HepG2 (cell line): ENCODE measurements around the gene PRKCZ. TPM values are rescaled to one million over a fixed set of nuclear protein-coding genes. Genes with fewer than 3 reads are reported as not detected.

Experiments
- ADNP ChIP-seq: sonication (generic); formaldehyde crosslinking; IDR thresholded peaks from 2 replicates; pipeline ENCODE4 v1.4.0; 2020; ENCODE audit warnings: missing genetic modification reagents
- FOXA1 ChIP-seq, 2 experiments: fragments of 450-650 bp in 1 of 2; sonication (generic) in 1 of 2; formaldehyde crosslinking in 1 of 2; IDR thresholded peaks; 2 replicates each; pipeline versions ENCODE4 v1.4.0 to v1.6.1; 2016 to 2020; ENCODE audit warnings: missing genetic modification reagents in 1 of 2
- FOXO1 ChIP-seq: sonication (generic); formaldehyde crosslinking; IDR thresholded peaks from 2 replicates; pipeline ENCODE4 v1.4.0; 2020; ENCODE audit warnings: missing genetic modification reagents
- ISL2 ChIP-seq: sonication (generic); formaldehyde crosslinking; IDR thresholded peaks from 2 replicates; pipeline ENCODE4 v1.5.0; 2020; ENCODE audit warnings: missing genetic modification reagents
- KDM3A ChIP-seq: IDR thresholded peaks from 2 replicates; pipeline ENCODE4 v1.6.1; 2018; ENCODE audit warnings: low read depth, missing compliant biosample characterization
- REXO4 ChIP-seq: sonication (generic); formaldehyde crosslinking; IDR thresholded peaks from 2 replicates; pipeline ENCODE4 v1.8.0; 2022; ENCODE audit warnings: missing genetic modification reagents, mild to moderate bottlenecking, borderline replicate concordance
- RORA ChIP-seq: sonication (generic); formaldehyde crosslinking; IDR thresholded peaks from 2 replicates; pipeline ENCODE4 v1.5.0; 2020; ENCODE audit warnings: mild to moderate bottlenecking, missing genetic modification reagents, moderate library complexity
- WIZ ChIP-seq: sonication (generic); formaldehyde crosslinking; IDR thresholded peaks from 2 replicates; pipeline ENCODE4 v1.5.1; 2020; ENCODE audit warnings: mild to moderate bottlenecking, missing genetic modification reagents
- YEATS2 ChIP-seq: sonication (generic); formaldehyde crosslinking; IDR thresholded peaks from 2 replicates; pipeline ENCODE4 v1.4.0; 2020; ENCODE audit warnings: missing genetic modification reagents, borderline replicate concordance
- ZNF143 ChIP-seq: sonication (generic); formaldehyde crosslinking; IDR thresholded peaks from 2 replicates; pipeline ENCODE4 v1.4.0; 2020; ENCODE audit warnings: missing genetic modification reagents
- ZNF232 ChIP-seq: sonication (generic); formaldehyde crosslinking; IDR thresholded peaks from 2 replicates; pipeline ENCODE4 v1.4.0; 2020; ENCODE audit warnings: missing genetic modification reagents, borderline replicate concordance
- ZNF326 ChIP-seq: sonication (generic); formaldehyde crosslinking; IDR thresholded peaks from 2 replicates; pipeline ENCODE4 v1.4.0; 2020; ENCODE audit warnings: missing genetic modification reagents, borderline replicate concordance
- ZNF660 ChIP-seq: sonication (generic); formaldehyde crosslinking; IDR thresholded peaks from 2 replicates; pipeline ENCODE4 v1.5.1; 2020; ENCODE audit warnings: mild to moderate bottlenecking, low read depth, missing genetic modification reagents, borderline replicate concordance
- ZNF841 ChIP-seq: sonication (generic); formaldehyde crosslinking; IDR thresholded peaks from 2 replicates; pipeline ENCODE4 v1.8.1; 2023; ENCODE audit warnings: missing genetic modification reagents, borderline replicate concordance
- polyA plus RNA-seq, 8 experiments: library from polyadenylated mRNA; depleted of rRNA in 3 of 8; stranded (reverse) in 7 of 8; unstranded in 1 of 8; fragments of >200 nt; fragmentation: Illumina TruSeq in 4 of 8; extraction: Trizol in 4 of 8; gene quantifications; 2 replicates each; pipeline versions ENCODE4 v1.2.1 to v1.2.3, GENCODE V29; 2011 to 2016; ENCODE audit warnings: low read depth in 4 of 8, missing spikeins in 1 of 8, mixed read lengths in 1 of 8; ENCODE audit not compliant: insufficient read depth in 1 of 8
- total RNA-seq, 5 experiments: library from RNA; depleted of rRNA; stranded (reverse); fragments of >200 nt; fragmentation: Illumina TruSeq; extraction: Trizol; gene quantifications; 2 replicates each; pipeline ENCODE4 v1.2.3, GENCODE V29; 2016; ENCODE audit warnings: low read depth in 1 of 5
- TF ChIP-seq, protein P1 (sequence below): sonication (generic); formaldehyde crosslinking; IDR thresholded peaks from 2 replicates; pipeline ENCODE4 v1.5.0; 2020; ENCODE audit warnings: missing genetic modification reagents
- TF ChIP-seq, protein P2 (sequence below): sonication (generic); formaldehyde crosslinking; IDR thresholded peaks from 2 replicates; pipeline ENCODE4 v1.4.0; 2020; ENCODE audit warnings: mild to moderate bottlenecking, missing genetic modification reagents
- TF ChIP-seq, protein P3 (sequence below): sonication (generic); formaldehyde crosslinking; IDR thresholded peaks from 2 replicates; pipeline ENCODE4 v1.4.0; 2020; ENCODE audit warnings: missing genetic modification reagents, borderline replicate concordance
- TF ChIP-seq, protein P4 (sequence below): sonication (generic); formaldehyde crosslinking; IDR thresholded peaks from 2 replicates; pipeline ENCODE4 v1.5.0; 2020; ENCODE audit warnings: missing genetic modification reagents, mild to moderate bottlenecking, borderline replicate concordance
- TF ChIP-seq, protein P5 (sequence below): sonication (generic); formaldehyde crosslinking; IDR thresholded peaks from 2 replicates; pipeline ENCODE4 v1.9.0; 2021; ENCODE audit warnings: missing genetic modification reagents, mild to moderate bottlenecking, borderline replicate concordance
- TF ChIP-seq, protein P6 (sequence below): sonication (generic); formaldehyde crosslinking; IDR thresholded peaks from 2 replicates; pipeline ENCODE4 v1.4.0; 2020; ENCODE audit warnings: mild to moderate bottlenecking, missing genetic modification reagents

The PRKCZ gene
- total and polyA plus RNA-seq, 2 of the 13 experiments (the other 11 are each of a cell fraction or from before 2014, with no cell fraction given): 34.7 to 85.2 TPM

DNA sequence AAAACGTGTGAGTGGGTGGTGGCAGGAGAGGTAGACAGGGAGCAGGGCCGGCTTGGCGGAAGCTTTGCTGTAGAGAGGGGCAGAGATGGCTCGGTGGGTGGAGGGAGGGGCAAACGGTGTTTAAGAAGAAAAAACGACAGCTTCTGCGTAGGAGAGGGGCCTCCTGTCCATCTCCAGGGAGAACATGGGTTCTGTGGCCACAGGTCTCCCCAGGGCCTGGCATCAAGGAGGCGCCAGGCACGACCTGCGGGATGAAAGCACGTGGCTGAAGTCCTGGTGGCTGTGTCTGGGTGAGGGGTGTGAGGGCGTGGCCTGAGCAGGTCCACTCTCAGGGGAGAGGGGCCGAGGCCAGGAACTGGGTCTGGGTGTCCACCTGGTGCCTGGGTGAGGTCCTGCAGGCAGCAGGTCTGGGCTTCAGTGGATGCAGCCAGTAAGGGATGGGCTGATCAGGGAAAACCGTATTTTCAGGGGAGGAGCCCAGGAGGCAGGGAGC, 940 bp upstream of the PRKCZ start (continued):
- TF ChIP-seq, protein P1, sequence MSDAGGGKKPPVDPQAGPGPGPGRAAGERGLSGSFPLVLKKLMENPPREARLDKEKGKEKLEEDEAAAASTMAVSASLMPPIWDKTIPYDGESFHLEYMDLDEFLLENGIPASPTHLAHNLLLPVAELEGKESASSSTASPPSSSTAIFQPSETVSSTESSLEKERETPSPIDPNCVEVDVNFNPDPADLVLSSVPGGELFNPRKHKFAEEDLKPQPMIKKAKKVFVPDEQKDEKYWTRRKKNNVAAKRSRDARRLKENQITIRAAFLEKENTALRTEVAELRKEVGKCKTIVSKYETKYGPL (CRISPR knock-in tag): no peak
- TF ChIP-seq YEATS2 (CRISPR knock-in tag): no peak
- TF ChIP-seq FOXA1 (IDR thresholded peaks at IDR 0.05): no peak
- TF ChIP-seq FOXA1 (CRISPR knock-in tag; IDR thresholded peaks at IDR 0.05): no peak
- TF ChIP-seq REXO4 (CRISPR knock-in tag): 0 out of 2 replicates have a peak, but pooled peaks have one; percentile 6
- no peak for TF ChIP-seq ADNP
- TF ChIP-seq ZNF841 (CRISPR knock-in tag): no peak
- TF ChIP-seq, protein P2, sequence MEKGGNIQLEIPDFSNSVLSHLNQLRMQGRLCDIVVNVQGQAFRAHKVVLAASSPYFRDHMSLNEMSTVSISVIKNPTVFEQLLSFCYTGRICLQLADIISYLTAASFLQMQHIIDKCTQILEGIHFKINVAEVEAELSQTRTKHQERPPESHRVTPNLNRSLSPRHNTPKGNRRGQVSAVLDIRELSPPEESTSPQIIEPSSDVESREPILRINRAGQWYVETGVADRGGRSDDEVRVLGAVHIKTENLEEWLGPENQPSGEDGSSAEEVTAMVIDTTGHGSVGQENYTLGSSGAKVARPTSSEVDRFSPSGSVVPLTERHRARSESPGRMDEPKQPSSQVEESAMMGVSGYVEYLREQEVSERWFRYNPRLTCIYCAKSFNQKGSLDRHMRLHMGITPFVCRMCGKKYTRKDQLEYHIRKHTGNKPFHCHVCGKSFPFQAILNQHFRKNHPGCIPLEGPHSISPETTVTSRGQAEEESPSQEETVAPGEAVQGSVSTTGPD: no peak
- 0 out of 2 replicates have a peak, but pooled peaks have one; percentile 35 for TF ChIP-seq FOXO1 (CRISPR knock-in tag)
- no peak for TF ChIP-seq ZNF232
- TF ChIP-seq, protein P3, sequence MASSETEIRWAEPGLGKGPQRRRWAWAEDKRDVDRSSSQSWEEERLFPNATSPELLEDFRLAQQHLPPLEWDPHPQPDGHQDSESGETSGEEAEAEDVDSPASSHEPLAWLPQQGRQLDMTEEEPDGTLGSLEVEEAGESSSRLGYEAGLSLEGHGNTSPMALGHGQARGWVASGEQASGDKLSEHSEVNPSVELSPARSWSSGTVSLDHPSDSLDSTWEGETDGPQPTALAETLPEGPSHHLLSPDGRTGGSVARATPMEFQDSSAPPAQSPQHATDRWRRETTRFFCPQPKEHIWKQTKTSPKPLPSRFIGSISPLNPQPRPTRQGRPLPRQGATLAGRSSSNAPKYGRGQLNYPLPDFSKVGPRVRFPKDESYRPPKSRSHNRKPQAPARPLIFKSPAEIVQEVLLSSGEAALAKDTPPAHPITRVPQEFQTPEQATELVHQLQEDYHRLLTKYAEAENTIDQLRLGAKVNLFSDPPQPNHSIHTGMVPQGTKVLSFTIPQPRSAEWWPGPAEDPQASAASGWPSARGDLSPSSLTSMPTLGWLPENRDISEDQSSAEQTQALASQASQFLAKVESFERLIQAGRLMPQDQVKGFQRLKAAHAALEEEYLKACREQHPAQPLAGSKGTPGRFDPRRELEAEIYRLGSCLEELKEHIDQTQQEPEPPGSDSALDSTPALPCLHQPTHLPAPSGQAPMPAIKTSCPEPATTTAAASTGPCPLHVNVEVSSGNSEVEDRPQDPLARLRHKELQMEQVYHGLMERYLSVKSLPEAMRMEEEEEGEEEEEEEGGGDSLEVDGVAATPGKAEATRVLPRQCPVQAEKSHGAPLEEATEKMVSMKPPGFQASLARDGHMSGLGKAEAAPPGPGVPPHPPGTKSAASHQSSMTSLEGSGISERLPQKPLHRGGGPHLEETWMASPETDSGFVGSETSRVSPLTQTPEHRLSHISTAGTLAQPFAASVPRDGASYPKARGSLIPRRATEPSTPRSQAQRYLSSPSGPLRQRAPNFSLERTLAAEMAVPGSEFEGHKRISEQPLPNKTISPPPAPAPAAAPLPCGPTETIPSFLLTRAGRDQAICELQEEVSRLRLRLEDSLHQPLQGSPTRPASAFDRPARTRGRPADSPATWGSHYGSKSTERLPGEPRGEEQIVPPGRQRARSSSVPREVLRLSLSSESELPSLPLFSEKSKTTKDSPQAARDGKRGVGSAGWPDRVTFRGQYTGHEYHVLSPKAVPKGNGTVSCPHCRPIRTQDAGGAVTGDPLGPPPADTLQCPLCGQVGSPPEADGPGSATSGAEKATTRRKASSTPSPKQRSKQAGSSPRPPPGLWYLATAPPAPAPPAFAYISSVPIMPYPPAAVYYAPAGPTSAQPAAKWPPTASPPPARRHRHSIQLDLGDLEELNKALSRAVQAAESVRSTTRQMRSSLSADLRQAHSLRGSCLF (CRISPR knock-in tag): no peak
- no peak for TF ChIP-seq ZNF143 (CRISPR knock-in tag)
- TF ChIP-seq, protein P4, sequence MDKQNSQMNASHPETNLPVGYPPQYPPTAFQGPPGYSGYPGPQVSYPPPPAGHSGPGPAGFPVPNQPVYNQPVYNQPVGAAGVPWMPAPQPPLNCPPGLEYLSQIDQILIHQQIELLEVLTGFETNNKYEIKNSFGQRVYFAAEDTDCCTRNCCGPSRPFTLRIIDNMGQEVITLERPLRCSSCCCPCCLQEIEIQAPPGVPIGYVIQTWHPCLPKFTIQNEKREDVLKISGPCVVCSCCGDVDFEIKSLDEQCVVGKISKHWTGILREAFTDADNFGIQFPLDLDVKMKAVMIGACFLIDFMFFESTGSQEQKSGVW (CRISPR knock-in tag): no peak
- no peak for TF ChIP-seq ZNF326 (CRISPR knock-in tag)
- no peak for TF ChIP-seq ZNF660 (CRISPR knock-in tag)
- TF ChIP-seq WIZ (CRISPR knock-in tag): no peak
- TF ChIP-seq KDM3A (CRISPR knock-in tag): no peak
- TF ChIP-seq, protein P5, sequence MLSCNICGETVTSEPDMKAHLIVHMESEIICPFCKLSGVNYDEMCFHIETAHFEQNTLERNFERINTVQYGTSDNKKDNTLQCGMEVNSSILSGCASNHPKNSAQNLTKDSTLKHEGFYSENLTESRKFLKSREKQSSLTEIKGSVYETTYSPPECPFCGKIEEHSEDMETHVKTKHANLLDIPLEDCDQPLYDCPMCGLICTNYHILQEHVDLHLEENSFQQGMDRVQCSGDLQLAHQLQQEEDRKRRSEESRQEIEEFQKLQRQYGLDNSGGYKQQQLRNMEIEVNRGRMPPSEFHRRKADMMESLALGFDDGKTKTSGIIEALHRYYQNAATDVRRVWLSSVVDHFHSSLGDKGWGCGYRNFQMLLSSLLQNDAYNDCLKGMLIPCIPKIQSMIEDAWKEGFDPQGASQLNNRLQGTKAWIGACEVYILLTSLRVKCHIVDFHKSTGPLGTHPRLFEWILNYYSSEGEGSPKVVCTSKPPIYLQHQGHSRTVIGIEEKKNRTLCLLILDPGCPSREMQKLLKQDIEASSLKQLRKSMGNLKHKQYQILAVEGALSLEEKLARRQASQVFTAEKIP (CRISPR knock-in tag): no peak
- peak; percentile 15; the same call in 1 of the 2 replicates for TF ChIP-seq ISL2
- TF ChIP-seq RORA (CRISPR knock-in tag): no peak
- TF ChIP-seq, protein P6, sequence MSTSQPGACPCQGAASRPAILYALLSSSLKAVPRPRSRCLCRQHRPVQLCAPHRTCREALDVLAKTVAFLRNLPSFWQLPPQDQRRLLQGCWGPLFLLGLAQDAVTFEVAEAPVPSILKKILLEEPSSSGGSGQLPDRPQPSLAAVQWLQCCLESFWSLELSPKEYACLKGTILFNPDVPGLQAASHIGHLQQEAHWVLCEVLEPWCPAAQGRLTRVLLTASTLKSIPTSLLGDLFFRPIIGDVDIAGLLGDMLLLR (CRISPR knock-in tag): no peak
